GM21447 (cell line): ENCODE measurements around the gene HOXC4.
"Not testable (repeated sequence)": the region's sequence is repeated elsewhere in the genome, so short reads cannot be mapped to it uniquely, and the experiment has no call there.

ENCODE experiments used
- ATAC-seq: cut with Tn5 transposase; IDR thresholded peaks from one replicate; pipeline ENCODE4 v1.9.1; 2021; ENCODE audit not compliant: unreplicated experiment

The HOXC4 gene

DNA sequence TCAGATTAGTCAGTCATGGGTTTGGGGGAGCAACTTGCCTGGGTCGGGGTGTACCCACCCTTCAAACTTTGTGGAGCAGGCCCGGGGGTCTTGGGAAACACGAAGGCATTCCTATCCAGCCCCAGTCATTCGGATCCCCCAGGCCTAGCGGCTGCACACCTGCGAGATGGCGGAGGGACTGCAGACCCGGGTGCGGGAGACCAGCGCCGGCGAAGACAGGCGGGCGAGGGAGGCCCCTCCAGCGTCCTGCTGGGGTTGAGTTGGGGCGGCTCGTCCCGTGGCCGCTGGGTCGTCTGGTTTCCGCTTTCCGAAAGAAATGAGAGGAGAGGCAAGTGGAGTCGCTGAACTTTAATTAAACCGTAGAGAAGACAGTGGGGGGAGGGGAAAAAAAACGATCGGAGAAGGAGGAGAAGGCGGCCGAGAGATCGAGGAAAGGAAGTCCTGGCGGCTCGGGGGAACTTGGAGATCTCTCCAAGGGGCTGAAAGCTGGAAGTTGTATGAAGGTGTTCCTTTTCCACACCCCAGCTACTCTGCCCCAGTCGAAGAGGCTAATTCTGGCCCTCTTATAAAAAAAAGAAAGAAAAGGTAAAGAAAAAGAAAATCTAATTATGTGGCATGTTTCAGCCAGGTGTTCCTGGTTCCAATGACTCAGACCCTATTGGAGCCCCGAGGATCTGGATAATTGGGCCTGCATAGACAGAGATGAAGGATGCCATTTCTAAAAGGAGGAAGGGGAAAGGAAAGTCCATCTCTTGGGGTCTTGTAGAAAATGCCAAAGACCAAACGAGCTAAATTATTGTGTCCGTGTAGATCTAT is 28.2 kb downstream of the HOXC4 start:
- not testable (repeated sequence) for ATAC-seq

GRCh38 chr12:54082397-54082892 is 28.8 kb downstream of the HOXC4 start:
- no peak for ATAC-seq

GRCh38 chr12:54088011-54088410 is 34.4 kb downstream of the HOXC4 start:
- ATAC-seq = not testable (repeated sequence)

DNA sequence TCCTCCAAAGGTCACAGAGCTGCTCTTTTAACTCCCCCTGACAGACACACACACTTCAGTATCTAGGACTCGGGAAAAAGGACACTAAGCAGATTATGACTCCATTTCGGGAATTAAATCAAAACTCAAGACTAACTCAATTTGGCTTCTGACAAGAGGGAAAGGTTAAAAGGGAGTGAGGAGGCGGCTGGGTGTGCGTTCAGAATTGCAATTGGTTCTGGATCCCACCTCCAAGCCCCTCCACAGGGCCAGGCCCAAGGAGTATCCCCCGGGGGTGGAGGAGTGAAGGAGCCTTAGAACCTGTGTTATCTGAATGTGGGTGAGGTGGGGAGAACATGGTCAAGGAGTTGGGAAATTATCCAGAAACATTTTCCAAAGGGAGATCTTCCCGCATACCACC is 35.8 kb downstream of the HOXC4 start:
- ATAC-seq = not testable (repeated sequence)

DNA sequence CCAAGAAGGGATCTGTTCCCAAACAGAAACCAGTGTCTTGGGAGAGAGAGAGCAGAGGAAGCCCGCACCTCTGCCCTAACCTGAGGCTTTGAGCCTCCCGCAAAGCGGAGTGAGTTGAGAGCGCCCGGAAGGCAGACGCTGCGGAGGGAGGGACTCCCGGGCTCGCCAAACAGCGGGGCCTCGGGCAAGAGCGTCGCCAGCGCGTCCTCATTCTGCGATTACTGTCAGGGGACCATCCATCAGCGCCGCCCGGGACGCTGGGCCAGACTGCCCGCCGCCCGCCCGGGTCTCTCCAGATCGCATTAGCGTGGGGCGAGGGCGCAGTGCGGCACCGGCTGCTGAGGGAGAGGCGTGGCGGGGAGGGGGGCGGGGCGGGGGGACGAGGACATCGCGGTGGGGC is 36.7 kb downstream of the HOXC4 start:
- ATAC-seq = not testable (repeated sequence)

GRCh38 chr12:54092943-54093342 is 39.3 kb downstream of the HOXC4 start:
- not testable (repeated sequence) for ATAC-seq

GRCh38 chr12:54095928-54096327 is 42.3 kb downstream of the HOXC4 start:
- not testable (repeated sequence) for ATAC-seq

GRCh38 chr12:54098644-54099043 is 45.0 kb downstream of the HOXC4 start:
- ATAC-seq = not testable (repeated sequence)

GRCh38 chr12:54100588-54100987 is 47.0 kb downstream of the HOXC4 start:
- not testable (repeated sequence) for ATAC-seq

- ATAC-seq = not testable (repeated sequence)
These were observed 48.6 kb downstream of the HOXC4 start for GRCh38 chr12:54102223-54102622.

GRCh38 chr12:54103827-54104226 is 50.2 kb downstream of the HOXC4 start:
- ATAC-seq = not testable (repeated sequence)
